PC-9 (cell line): ENCODE results near the gene OR2S2.

Experiments
- CTCF ChIP-seq: fragments of 200-600 bp; sonication (generic); conservative IDR thresholded peaks from 2 replicates; pipeline ENCODE4 v1.6.1; 2017; ENCODE audit warnings: mixed run types, antibody characterized with exemption, mild to moderate bottlenecking, moderate library complexity
- EZH2 ChIP-seq: fragments of 200-600 bp; sonication (generic); IDR thresholded peaks from 2 replicates; pipeline ENCODE4 v1.8.0; 2017; ENCODE audit warnings: antibody characterized with exemption, low read depth

- TF ChIP-seq CTCF (no peak), EZH2 (no peak)
These were observed 33.8 kb downstream of the OR2S2 start for GRCh38 chr9:35923927-35924763.
